Measurements from ENCODE around the gene GPC3.

GPC3 gene

GRCh38 chrX:133840415-133840814 is 145.0 kb downstream of the GPC3 start:
- DNase-seq (ENCODE audit: low spot score) = no peak

DNA sequence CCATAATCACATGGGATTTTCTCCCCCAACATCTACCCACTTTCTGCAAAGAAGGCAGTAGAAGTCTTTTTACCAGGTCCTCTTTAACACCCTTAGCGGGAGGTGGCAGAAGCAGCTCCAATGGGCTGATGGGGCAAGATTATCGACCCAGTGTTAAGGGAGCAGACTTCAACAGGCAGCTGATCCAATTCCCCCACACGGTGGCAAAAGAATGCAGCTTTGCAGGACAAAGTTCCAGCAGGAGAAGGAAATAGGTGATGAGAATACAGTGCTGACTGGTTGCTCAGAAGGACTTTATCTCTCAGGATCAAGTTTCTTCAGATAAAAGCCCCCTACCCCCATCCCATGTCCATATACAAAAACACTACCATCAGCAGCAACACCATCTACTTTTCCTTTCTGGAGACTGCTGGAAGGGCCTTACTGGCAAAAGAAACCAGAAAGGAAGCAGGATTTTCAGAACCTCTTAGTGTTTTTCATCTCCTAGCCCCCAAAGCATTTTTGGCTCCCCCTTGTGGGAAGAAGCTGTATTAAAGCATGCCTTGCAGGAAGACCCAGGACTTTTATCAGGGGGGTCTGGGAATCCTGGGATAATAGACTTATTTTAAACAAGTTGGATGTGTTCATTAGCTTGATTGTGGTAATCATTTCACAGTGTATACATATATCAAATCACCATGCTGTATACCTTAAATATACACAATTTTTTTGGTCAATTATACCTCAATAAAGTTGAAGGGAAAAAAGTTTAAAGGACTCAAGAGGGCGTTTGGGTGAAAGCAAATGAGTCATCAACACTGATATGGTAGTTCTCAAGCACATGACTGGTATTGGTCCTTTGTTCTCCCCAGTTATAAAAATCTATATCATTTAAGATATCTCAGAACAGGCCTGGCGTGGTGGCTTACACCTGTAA is 146.4 kb downstream of the GPC3 start:
- peak; percentile 16 for DNase-seq (ENCODE audit: low spot score)

DNA sequence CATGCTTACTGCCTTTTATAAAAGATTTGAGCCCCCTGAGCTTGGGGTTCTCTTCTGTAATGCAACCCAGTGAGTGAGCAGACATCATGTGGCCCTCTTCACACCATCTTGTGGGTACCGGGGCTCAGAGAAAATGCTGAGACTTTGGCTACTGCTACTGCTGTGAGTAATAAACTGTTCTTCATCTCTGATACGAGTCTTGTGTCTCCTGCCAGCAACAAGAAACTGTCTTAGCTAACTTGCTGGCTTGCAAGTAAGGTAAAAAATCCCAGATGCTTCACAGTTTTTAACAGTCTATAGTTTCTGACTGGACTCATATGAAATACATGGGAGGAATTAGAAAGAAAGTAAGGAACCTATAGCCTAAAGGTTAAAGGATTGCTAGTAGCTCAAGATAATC is 148.3 kb downstream of the GPC3 start:
- DNase-seq (ENCODE audit: low spot score) = no peak

DNA sequence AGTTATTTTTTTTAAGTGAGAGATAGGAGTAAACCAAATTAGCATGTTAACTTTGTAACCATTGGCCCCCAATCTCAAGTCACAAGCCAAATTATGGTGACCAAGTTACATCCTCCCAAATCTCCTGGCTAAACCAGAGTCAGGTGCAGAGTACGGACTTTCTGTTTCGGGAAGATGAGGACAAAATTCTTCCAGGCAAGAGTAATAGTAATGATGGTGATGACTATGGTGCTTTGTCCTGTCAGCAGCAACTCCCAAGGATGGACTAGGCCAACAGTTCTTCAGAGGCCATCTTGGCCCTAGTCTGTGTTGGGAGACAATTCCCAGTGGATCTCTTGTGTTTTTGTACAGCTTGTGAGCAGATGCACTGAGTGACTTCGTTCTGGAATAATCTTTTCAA is 148.8 kb downstream of the GPC3 start:
- no peak for DNase-seq (ENCODE audit: low spot score)

GRCh38 chrX:133834771-133835170 is 150.6 kb downstream of the GPC3 start:
- no peak for DNase-seq (ENCODE audit: low spot score)

DNA sequence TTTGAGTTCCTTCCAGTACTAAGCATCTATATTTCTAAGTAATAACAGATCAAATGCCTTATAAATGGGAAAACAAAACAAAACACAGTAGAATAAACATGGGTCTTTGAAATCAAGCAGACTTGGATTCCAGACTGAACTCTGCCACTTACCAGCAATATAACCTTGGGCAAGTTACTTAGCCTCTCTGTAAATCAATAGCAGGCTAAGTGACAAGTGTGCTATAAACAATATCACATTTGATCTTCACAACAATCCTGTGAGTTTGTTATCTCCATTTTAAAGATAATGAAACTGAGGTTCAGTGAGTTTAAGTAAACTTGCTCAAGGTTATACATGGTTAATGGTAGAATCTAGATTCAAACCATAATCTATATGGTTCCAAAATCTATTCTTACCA is 165.8 kb downstream of the GPC3 start:
- no peak for DNase-seq (ENCODE audit: low spot score)

- DNase-seq (ENCODE audit: low spot score) = no peak
Measured at GRCh38 chrX:133818019-133818418, 167.4 kb downstream of the GPC3 start.

DNA sequence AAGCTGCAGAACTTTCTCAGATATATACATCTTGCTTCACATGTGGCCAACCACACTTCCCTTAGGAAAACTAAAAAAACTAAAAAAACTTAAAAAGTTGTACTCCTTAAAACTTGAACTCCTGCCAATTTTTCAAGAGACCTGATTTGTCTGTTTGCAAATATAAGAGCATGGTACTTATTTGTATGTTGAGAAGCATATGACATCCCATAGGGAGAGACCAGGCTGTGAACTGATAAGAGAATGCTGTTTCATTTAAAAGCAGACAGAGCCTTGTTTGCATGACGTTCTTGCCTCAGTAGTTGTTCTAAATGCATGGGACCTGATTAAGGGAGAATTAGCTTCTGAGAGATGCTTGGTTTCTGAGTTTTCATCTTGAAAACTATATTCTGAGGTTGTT is 169.9 kb downstream of the GPC3 start:
- DNase-seq (ENCODE audit: low spot score) = no peak

GRCh38 chrX:133813971-133814370 is 171.4 kb downstream of the GPC3 start:
- DNase-seq (ENCODE audit: low spot score) = no peak

- DNase-seq (ENCODE audit: low spot score) = no peak
Measured at GRCh38 chrX:133812402-133812801, 173.0 kb downstream of the GPC3 start.

DNA sequence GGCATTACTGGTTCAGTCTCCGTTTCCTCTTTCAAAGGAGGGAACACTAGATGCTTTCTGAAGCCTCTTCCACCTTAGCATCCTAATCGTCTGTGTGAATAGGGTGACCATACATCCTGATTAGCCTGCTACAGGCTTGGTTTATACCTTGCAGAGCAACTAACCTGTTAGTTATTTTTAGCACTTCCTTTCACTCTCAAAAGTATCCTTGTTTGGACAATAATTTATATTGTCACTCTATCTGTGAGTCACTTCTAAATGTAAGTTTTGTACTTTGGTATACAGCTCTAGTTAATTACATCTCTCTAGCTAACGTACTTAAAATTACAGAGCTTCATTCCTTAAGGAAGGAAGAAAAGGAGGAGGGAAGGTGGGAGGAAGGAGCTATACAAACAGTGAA is 174.5 kb downstream of the GPC3 start:
- DNase-seq (ENCODE audit: low spot score) = no peak

GRCh38 chrX:133804072-133804471 is 181.3 kb downstream of the GPC3 start:
- no peak for DNase-seq (ENCODE audit: low spot score)

- no peak for DNase-seq (ENCODE audit: low spot score)
Measured at GRCh38 chrX:133796282-133796681, 189.1 kb downstream of the GPC3 start.

GRCh38 chrX:133794126-133794525 is 191.3 kb downstream of the GPC3 start:
- no peak for DNase-seq (ENCODE audit: low spot score)

- no peak for DNase-seq (ENCODE audit: low spot score)
Measured at GRCh38 chrX:133793626-133794025, 191.8 kb downstream of the GPC3 start.

DNA sequence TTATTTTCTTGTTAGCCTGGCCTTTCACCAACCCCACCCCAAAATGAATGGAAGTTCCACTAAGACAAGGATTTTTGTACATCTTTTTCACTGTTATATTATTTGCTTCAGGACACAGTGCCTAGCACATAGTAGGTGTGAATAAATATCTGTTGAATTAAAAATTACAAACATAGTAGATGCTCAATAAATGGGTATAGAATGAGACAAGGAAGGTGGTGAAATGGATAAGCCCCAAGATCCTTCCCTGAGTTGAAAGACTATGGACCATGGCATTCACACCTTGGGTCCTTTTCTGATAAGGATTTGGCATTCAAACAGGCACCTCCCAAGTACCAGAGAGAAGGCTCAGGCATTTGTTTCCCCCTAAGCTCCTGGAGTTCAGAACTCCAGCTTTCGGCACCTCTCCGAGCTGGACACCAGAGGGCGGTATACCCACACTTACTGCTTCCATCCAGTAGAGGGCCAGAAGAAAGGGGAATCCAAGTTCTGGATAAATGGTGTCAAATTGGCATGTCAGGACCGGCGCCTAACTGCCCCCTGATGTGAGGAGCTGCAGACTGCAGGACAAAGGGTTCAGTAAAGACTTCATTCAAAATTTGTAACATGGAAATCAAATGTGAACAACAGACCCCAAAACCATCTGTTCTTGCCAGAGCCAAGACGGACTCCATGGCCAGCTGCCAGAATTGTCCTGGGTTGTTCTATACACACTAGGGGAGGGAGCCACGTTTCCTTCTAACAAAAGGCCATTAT is 193.0 kb downstream of the GPC3 start:
- DNase-seq (ENCODE audit: low spot score) = peak; percentile 59

- no peak for DNase-seq (ENCODE audit: low spot score)
Measured at GRCh38 chrX:133789829-133790228, 195.6 kb downstream of the GPC3 start.

DNA sequence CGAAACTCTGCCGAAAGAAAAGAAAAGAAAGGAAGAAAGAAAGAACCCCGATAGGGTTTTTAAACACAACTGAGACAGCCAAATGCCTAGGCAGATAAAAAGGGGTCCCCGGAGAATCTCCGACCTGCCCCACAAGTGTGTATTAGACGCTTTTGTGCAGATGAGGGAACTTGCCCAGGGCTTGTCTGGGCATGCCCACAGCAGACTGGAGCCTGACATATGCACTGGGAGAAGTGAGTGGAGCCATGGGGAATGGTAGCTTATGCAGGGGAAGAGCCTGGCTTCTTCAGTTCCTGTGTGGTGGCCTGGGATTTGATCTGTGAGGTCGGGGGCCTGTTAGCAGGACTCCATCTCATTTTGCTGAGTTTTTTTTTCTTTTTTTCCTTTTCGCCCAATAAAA is 199.0 kb downstream of the GPC3 start:
- DNase-seq (ENCODE audit: low spot score) = no peak

GRCh38 chrX:133783274-133783673 is 202.1 kb downstream of the GPC3 start:
- DNase-seq (ENCODE audit: low spot score) = no peak

DNA sequence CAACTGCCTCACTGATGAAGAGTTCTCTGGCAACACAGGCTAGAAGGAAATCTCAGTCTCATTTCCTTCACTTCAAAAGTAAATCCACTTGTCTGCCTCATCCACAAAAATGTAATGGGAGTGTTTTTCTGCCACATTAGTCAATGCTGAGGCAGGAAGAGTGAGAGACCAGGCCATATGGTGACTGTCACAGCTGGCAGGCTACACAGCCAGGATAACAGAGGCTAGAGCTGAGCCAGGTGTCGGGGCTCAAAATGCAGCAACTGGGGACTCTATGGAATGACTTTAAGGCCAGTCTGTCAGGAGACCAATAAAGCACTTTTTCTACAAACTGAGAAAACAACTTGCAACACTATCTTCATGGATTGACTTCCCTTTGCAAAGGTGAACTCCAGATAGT is 204.2 kb downstream of the GPC3 start:
- DNase-seq (ENCODE audit: low spot score) = no peak

GRCh38 chrX:133776072-133776471 is 209.3 kb downstream of the GPC3 start:
- no peak for DNase-seq (ENCODE audit: low spot score)

- no peak for DNase-seq (ENCODE audit: low spot score)
Measured at GRCh38 chrX:133774807-133775206, 210.6 kb downstream of the GPC3 start.

DNA sequence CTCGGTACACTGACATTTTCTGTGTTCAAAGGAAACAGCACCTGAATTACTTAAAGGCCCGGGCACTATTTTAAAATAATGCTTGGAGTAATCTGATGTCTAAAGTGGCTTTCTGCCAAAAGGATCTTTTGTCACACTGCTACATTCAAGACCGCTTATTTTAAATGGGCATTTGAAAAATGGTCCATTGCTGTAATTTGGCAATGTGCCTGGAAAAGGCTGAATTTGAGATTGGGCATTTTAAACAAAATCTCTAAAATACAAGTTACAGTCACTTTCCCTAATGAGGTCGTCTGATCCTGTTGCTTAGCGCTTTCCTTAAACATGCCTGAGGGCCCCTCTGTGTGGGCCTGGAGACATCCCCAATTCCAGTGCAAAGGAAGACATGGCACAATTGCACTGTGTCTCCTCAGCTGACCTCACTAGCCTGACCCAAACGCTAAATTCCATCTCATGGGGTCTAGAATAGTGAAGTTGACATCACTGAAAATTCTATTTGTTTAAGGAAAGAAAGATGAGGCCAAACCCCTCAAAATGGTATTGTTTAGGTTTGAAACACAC is 214.2 kb downstream of the GPC3 start:
- DNase-seq (ENCODE audit: low spot score) = no peak

Measured in COLO829 (cell line).